ENCODE results near the gene TEKT5.

DNA sequence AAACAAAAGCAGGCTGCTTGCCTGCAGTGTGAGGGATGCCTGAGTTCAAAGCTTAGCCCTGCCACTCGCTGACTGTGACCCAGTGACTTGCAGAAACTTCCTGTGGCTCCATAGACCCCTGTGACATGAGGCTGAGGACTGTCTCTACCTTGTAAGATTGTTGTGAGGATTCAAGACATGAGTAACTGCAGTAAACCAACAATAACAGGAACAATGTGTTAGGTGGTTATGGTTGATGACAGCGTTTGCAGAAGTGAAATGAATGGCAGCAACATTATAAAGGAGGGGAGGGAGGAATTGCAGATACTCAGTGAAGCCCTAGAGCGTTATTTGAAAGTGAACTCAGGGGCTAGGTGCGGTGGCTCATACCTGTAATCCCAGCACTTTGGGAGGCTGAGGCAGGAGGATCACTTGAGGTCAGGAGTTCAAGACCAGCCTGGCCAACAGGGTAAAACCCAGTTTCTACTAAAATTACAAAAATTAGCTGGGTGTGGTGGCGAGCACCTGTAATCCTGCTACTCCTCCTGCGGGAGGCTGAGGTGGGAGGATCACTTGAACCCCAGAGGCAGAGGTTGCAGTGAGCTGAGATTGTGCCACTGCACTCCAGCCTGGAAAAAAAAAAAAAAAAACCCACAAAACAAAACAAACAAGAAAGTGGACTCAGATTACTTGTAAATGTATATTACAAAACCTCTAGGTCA, 80.8 kb downstream of the TEKT5 start:
- TF ChIP-seq, protein P1, sequence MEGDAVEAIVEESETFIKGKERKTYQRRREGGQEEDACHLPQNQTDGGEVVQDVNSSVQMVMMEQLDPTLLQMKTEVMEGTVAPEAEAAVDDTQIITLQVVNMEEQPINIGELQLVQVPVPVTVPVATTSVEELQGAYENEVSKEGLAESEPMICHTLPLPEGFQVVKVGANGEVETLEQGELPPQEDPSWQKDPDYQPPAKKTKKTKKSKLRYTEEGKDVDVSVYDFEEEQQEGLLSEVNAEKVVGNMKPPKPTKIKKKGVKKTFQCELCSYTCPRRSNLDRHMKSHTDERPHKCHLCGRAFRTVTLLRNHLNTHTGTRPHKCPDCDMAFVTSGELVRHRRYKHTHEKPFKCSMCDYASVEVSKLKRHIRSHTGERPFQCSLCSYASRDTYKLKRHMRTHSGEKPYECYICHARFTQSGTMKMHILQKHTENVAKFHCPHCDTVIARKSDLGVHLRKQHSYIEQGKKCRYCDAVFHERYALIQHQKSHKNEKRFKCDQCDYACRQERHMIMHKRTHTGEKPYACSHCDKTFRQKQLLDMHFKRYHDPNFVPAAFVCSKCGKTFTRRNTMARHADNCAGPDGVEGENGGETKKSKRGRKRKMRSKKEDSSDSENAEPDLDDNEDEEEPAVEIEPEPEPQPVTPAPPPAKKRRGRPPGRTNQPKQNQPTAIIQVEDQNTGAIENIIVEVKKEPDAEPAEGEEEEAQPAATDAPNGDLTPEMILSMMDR (IDR thresholded peaks at IDR 0.05; ENCODE audit: low read depth, low read length), result no peak
- no peak for TF ChIP-seq EZH2phosphoT487 (IDR thresholded peaks at IDR 0.05; ENCODE audit: low read depth)
